GM18502 (cell line): Measurements from ENCODE around the gene UBP1.

Experiments
- ATAC-seq: cut with Tn5 transposase; IDR thresholded peaks from one replicate; pipeline ENCODE4 v1.9.1; 2021; ENCODE audit warnings: mild to moderate bottlenecking; ENCODE audit not compliant: unreplicated experiment, poor library complexity

Gene UBP1

GRCh38 chr3:33394403-33395054, 45.7 kb downstream of the UBP1 start:
- no peak for ATAC-seq

GRCh38 chr3:33392703-33393125, 47.5 kb downstream of the UBP1 start:
- ATAC-seq = no peak

- ATAC-seq = no peak
Observed at GRCh38 chr3:33392144-33392543, 48.1 kb downstream of the UBP1 start.

- no peak for ATAC-seq
Observed at GRCh38 chr3:33391255-33391995, 48.8 kb downstream of the UBP1 start.

GRCh38 chr3:33389908-33390307, 50.3 kb downstream of the UBP1 start:
- ATAC-seq = no peak

- ATAC-seq = no peak
Observed at GRCh38 chr3:33388374-33389100, 51.7 kb downstream of the UBP1 start.

- ATAC-seq = no peak
Observed at GRCh38 chr3:33386631-33387030, 53.6 kb downstream of the UBP1 start.

- ATAC-seq = no peak
Observed at GRCh38 chr3:33385423-33385822, 54.8 kb downstream of the UBP1 start.

GRCh38 chr3:33383951-33384350, 56.3 kb downstream of the UBP1 start:
- no peak for ATAC-seq

GRCh38 chr3:33380653-33381052, 59.6 kb downstream of the UBP1 start:
- no peak for ATAC-seq

GRCh38 chr3:33377931-33378330, 62.3 kb downstream of the UBP1 start:
- ATAC-seq = no peak

- ATAC-seq = no peak
Observed at GRCh38 chr3:33377489-33377888, 62.7 kb downstream of the UBP1 start.

GRCh38 chr3:33373082-33373437, 67.1 kb downstream of the UBP1 start:
- ATAC-seq = no peak

GRCh38 chr3:33372218-33373081, 67.8 kb downstream of the UBP1 start:
- ATAC-seq = peak; percentile 79

- ATAC-seq = no peak
Observed at GRCh38 chr3:33364531-33365128, 75.6 kb downstream of the UBP1 start.

GRCh38 chr3:33364060-33364459, 76.1 kb downstream of the UBP1 start:
- no peak for ATAC-seq

- ATAC-seq = no peak
Observed at GRCh38 chr3:33363113-33363800, 76.9 kb downstream of the UBP1 start.

- no peak for ATAC-seq
Observed at GRCh38 chr3:33360136-33360825, 79.9 kb downstream of the UBP1 start.
